AML-193 (cell line): ENCODE measurements around the gene TBCD.

Experiments
- DNase-seq, 2 experiments: peaks; one replicate each; lab custom pipeline; 2025; lab: John Stamatoyannopoulos, UW

Gene TBCD

GRCh38 chr17:82907797-82908542 is 156.1 kb downstream of the TBCD start:
- DNase-seq = no peak

DNA sequence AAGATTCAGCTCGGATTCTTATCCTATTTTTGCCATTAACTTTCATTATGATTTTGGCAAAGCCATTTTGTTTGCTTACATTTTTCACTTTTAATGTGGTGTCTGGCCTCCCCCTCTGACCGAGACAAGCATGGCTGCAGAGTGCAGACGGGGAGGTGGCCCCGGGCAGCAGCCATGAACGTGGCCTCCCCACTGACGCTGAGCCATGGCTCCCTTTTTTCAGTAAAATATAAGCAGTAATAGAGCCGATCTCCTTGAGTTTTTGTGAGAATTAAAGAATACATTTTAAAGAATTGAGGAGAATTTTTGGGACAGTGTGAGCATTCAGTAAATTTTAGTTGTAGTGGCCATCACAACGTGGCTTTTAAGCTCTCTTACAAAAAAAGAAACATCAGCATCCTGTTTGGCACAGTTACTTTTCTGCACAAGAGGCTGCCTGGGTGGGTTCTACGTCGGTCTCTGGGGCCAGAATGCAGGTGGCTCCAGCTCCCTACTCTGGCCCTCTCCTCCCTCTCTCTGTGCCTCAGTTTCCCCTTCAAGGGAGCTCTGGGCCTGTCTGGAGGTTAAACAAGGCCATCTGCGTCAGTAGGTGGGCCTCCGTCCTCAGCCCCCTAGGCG is 156.8 kb downstream of the TBCD start:
- no peak for DNase-seq

DNA sequence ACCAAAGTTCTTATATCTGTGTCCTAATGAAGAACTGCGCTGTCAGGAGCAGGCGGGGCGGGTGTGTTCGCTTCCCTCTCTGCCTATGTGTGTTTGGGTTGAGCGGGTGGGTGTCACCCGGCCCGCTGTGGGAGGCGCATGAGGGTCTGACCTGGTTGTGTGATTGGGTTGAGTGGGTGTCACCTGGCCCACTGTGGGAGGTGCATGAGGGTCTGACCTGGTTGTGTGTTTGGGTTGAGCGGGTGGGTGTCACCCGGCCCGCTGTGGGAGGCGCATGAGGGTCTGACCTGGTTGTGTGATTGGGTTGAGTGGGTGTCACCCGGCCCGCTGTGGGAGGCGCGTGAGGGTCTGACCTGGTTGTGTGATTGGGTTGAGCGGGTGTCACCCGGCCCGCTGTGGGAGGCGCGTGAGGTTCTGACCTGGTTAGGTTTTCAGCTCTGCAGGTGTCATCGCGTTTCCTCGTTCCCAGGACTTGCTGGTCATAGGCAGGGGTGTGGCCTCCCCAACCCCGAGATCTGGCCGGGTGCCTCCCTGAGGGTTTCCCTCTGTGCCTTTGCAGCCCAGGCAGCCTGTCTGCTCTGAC is 157.5 kb downstream of the TBCD start:
- no peak for DNase-seq

GRCh38 chr17:82910041-82910481 is 158.2 kb downstream of the TBCD start:
- DNase-seq = no peak

DNA sequence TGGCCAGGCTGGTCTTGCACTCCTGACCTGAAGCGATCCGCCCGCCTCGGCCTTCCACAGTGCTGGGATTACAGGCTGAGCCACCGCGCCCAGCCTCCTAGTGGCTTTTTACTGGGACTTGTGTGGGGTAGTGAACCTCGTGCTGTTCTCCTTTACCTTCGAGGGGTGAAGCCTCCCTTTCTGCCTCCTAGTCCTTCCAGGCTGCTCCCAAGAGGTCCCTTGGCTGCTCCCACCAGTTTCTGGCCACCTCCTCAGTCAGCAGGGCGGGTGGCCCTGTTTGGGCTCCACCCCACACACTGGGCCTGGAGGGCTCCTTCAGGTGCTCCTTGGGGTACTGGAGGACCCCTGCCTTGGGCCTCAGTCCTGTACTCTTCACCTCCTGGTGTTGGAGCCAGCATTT is 158.9 kb downstream of the TBCD start:
- DNase-seq = no peak

DNA sequence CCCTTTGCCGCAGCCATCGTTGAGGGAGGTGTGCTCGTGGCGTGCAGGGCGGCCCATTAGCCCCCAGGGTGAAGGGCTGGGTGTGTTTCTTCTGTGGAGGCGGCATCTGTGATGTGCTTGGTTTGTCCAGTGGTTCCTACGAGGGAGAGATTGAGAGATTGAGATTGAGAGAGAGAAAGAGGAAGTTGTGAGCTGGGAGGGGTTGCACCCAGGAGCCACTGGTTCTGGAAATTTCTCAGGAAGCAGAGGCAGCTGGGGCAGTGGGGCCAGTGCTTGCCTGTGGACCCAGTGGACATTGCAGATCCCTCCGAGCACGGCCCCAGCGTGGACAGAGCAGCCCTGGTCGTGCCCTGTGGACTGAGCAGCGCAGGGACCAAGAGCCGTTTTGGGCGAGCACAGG is 160.0 kb downstream of the TBCD start:
- peak; percentile 11 to 26 for DNase-seq

DNA sequence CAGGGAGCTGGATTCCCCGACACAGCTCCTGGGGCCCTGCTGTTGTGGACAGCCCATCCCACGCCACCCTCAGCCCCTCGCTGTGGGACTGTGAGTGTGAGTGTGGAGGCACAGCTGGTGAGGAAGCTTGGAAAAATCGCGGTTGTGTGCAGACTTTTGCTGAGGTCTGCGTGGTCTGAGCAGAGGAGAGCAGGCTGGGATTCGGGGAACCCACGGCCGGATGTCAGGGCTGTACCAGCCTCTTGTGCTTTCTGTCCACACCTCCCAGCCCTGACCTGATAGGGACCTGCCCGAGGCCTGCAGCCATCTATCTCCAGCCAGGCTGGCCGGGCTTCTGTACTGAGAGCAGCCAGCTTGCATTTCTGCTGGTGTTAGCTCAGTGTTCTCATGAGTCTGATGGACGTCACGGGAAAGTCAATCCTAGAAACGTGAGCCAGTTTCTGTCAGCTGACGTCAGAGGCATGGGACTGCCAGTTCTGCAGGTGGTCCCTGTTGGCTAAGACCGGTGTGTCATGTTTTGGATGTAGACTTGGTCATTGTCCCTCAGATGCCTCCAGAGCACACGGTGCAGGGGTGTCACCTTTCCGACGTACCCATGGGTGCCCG is 160.7 kb downstream of the TBCD start:
- no peak for DNase-seq

DNA sequence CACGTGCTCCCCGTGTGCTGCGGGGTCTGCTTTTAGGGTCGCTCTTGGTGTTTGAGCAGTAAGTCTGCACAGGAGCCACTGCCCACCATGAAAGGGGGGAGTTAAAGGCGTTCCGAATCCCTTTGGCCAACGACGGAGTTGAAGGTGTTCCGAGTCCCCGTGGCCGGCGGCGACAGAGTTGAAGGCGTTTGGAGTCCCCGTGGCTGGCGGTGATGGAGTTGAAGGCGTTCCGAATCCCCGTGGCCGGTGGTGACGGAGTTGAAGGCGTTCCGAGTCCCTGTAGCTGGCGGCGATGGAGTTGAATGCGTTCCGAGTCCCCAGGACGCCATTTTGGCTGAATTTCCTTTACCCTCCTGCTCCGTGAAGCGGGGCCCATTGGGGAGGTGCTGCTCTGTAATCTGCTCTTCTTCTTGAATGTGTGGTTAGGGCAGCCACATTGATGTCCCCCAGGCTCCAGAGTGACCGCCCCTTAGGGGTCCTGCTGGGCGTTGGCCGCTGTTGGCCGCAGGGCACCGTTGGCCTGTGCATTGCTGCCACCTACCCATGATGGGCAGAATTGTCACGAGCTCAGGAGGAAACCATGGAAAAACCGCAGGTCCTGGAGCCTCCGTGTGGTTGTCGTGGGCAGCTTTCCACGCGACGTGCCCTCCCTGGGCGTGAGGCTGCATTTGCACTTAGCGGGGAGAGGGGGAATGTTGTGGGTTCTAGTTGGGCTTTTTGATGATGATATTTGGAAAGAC is 161.6 kb downstream of the TBCD start:
- DNase-seq = peak in 1 of 2 experiments; percentile 9

- DNase-seq = no peak
These were observed 162.5 kb downstream of the TBCD start for GRCh38 chr17:82914375-82914774.

DNA sequence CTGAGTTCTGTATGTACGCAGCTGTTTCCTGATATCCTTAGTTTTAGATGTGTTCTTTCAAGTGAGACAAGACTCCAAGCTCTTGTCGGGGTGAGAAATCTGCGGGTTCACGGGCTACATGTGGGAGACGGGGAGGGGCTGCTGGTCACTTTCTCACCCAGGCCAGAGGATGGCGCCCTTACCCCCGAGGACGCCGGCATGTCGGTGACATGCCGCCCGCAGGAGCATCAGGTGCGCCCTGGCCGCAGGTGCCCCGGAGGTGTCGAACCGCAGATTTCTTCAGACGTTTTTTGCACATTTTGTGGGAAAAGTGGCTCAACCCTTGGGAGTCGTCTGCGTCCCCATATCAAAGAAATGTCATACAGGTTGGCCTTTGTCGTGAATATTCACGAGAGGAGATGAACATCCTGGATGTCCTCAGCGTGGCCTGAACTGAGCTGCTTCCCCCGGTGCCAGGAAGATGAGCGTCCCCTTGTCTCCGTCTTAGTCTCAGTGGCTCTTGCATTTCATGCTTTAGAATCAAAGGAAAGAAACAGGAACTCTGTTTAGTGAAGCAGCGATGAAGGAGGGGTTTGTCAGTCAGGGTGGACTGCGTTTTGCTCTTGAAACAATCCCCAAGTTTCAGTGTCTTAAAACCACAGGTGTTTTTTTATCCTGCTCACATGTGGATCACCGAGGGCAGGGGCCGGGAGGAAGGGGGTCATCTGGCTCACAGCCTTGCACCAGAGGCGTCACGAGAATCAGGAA is 163.3 kb downstream of the TBCD start:
- DNase-seq = no peak

GRCh38 chr17:82915757-82916027 is 163.8 kb downstream of the TBCD start:
- DNase-seq = no peak

- DNase-seq = peak in 1 of 2 experiments; percentile 11
These were observed 166.0 kb downstream of the TBCD start for GRCh38 chr17:82917699-82918345.

- no peak for DNase-seq
These were observed 166.6 kb downstream of the TBCD start for GRCh38 chr17:82918508-82918907.

- DNase-seq = no peak
These were observed 168.3 kb downstream of the TBCD start for GRCh38 chr17:82920150-82920549.

- no peak for DNase-seq
These were observed 168.8 kb downstream of the TBCD start for GRCh38 chr17:82920715-82921114.

DNA sequence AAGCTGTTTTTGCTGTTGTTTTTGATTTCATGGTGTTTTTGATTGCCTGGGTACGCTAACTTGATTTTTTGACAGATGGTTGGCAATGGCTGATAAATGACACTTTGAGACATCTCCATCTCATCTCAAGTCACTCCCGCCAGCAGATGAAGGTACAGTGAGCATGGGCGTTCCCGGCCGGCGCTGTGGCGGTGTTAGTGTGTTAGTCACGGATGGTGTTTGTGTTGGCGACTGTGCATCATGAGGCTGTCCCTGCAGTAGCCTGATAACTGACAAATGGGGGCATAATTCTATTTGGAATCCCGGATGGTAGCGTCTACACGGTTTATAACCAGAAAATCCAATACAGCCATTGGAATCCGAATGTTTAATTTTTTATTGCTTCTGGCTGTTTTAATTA is 169.6 kb downstream of the TBCD start:
- no peak for DNase-seq

- no peak for DNase-seq
These were observed 170.8 kb downstream of the TBCD start for GRCh38 chr17:82922646-82923045.

GRCh38 chr17:82923366-82924113 is 171.7 kb downstream of the TBCD start:
- no peak for DNase-seq

DNA sequence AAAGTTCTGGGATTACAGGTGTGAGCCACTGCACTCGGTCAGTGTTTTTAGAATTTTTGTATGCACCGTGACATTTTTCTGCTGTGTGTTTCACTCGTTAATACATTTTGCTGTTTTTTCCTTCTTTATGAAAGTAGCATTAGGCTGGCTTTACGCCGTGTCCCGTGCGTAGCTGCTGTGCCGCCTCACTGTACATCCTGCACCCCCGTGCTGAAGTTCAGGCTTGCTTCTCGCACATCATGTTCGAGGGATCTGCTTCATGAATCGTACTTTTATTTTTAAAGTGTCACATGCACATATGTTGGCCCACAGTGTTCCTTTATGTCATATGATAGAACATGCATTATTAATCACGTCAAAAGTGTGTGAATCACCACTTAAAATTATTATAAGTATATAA is 172.3 kb downstream of the TBCD start:
- DNase-seq = no peak

DNA sequence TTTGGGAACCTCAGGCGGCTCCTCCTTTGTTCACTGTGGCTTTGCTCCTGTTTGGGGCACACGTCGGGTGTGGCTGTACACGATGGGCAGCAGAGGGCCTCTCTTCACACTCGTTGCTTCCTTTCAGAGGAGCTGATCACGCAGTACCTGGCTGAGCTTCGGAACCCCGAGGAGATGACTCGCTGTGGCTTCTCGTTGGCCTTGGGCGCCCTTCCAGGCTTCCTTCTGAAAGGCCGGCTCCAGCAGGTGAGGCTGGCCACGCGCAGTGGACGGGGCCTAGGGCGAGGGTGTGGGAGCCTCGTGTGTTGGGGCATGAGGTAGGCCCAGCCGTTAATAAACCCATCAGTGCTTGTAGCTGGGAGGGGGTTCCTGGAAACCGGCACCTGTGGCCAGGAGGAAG is 172.9 kb downstream of the TBCD start:
- no peak for DNase-seq

GRCh38 chr17:82925336-82925735 is 173.5 kb downstream of the TBCD start:
- no peak for DNase-seq
